ENCODE data around the gene ADAMTS15. TPM values are rescaled to one million over a fixed set of nuclear protein-coding genes. Genes with fewer than 3 reads are reported as not detected.

ADAMTS15 gene
- total RNA-seq, 1 donor from 2014 or later: 13.8 TPM

DNA sequence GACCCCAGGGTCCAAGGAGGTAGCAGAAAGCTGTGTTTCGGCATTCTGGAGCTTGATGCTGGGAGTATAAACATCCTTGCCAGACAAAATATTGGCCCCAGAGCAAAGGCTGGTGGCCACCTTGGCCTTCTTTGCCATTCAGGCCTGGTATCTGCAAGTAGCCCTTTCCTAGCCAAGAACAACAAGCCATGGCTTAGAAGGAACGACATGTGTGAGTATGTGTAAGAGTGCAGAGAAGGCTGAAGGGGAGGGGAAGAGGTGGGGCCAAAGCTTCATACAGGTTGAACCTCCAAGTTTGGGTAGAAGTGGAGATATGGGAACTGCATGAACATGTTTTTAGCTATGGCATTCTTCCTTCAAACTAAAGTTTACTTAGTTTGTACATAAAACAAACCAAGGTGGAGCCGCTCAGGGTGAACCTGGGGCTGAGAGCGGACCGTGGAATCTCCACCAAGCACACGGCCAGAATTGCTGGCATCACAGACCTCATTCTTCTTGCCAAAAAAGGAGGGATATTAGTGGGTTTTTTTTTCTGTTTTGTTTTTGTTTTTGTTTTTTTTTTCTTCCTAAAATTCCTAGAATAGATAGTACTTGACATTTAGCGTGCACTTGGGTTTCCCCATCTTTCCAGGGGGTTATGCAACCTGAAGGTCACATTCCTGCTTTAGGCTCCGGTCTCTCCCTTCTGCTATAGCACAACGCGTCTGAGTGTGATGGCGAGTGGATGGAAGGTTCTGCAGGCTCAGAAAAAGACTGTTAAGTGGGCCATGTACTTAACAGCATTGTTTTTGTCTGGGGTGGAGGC, 70.9 kb downstream of the ADAMTS15 start:
- H3K4me1 Mint-ChIP-seq (ENCODE audit: low read depth, unreplicated experiment): peaks cover 31% of the 10 kb centered on the region
- peaks cover 2% of the 10 kb centered on the region for H3K36me3 Mint-ChIP-seq (ENCODE audit: low read depth, unreplicated experiment)
- H2AFZ ChIP-seq (ENCODE audit: low read depth, low read length): no peak overlapping the region
- no peaks in the 10 kb centered on the region for H4K20me1 ChIP-seq (ENCODE audit: insufficient read depth, low read length)
- no peaks in the 10 kb centered on the region for H3K79me2 ChIP-seq (ENCODE audit: insufficient read depth, low read length)
- no peak overlapping the region for H3K4me3 Mint-ChIP-seq (ENCODE audit: unreplicated experiment)
- H3K36me3 ChIP-seq (ENCODE audit: insufficient read depth, low read length): no peaks in the 10 kb centered on the region
- no peaks in the 10 kb centered on the region for H3K9me3 ChIP-seq (ENCODE audit: insufficient read depth, low read depth, low read length)
- H3K27ac ChIP-seq (ENCODE audit: low read depth, low read length): no peak overlapping the region
- FAIRE-seq: no peak
- H3K9me3 Mint-ChIP-seq (ENCODE audit: unreplicated experiment): peaks cover 4% of the 10 kb centered on the region
- H3K27me3 Mint-ChIP-seq (ENCODE audit: low read depth, unreplicated experiment): peaks cover 11% of the 10 kb centered on the region
- TF ChIP-seq, protein P1, sequence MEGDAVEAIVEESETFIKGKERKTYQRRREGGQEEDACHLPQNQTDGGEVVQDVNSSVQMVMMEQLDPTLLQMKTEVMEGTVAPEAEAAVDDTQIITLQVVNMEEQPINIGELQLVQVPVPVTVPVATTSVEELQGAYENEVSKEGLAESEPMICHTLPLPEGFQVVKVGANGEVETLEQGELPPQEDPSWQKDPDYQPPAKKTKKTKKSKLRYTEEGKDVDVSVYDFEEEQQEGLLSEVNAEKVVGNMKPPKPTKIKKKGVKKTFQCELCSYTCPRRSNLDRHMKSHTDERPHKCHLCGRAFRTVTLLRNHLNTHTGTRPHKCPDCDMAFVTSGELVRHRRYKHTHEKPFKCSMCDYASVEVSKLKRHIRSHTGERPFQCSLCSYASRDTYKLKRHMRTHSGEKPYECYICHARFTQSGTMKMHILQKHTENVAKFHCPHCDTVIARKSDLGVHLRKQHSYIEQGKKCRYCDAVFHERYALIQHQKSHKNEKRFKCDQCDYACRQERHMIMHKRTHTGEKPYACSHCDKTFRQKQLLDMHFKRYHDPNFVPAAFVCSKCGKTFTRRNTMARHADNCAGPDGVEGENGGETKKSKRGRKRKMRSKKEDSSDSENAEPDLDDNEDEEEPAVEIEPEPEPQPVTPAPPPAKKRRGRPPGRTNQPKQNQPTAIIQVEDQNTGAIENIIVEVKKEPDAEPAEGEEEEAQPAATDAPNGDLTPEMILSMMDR (IDR thresholded peaks at IDR 0.05; ENCODE audit: insufficient read depth, low read depth, low read length): no peak
- TF ChIP-seq EZH2 (IDR thresholded peaks at IDR 0.05; ENCODE audit: insufficient read depth, low read length): no peak
- no peak overlapping the region for H3K4me3 ChIP-seq (ENCODE audit: insufficient read depth, low read depth, low read length)
- H3K27me3 ChIP-seq (ENCODE audit: insufficient read depth, low read length): no peaks in the 10 kb centered on the region
- no peak overlapping the region for H3K27ac Mint-ChIP-seq (ENCODE audit: unreplicated experiment)
- peaks cover 25% of the 10 kb centered on the region for H3K4me1 ChIP-seq (ENCODE audit: insufficient read depth, low read length)
- no peak for DNase-seq (ENCODE audit: low read depth)
- H3K4me2 ChIP-seq (ENCODE audit: low read length): no peak overlapping the region
- no peak overlapping the region for H3K9ac ChIP-seq (ENCODE audit: low read length)

GRCh38 chr11:130520271-130520671, 71.8 kb downstream of the ADAMTS15 start:
- H3K27me3 ChIP-seq (ENCODE audit: insufficient read depth, low read length): no peaks in the 10 kb centered on the region
- peaks cover 6% of the 10 kb centered on the region for H3K27me3 Mint-ChIP-seq (ENCODE audit: low read depth, unreplicated experiment)
- no peaks in the 10 kb centered on the region for H4K20me1 ChIP-seq (ENCODE audit: insufficient read depth, low read length)
- no peak overlapping the region for H3K9ac ChIP-seq (ENCODE audit: low read length)
- peaks cover 28% of the 10 kb centered on the region for H3K4me1 Mint-ChIP-seq (ENCODE audit: low read depth, unreplicated experiment)
- no peak overlapping the region for H3K4me3 Mint-ChIP-seq (ENCODE audit: unreplicated experiment)
- no peaks in the 10 kb centered on the region for H3K9me3 ChIP-seq (ENCODE audit: insufficient read depth, low read depth, low read length)
- DNase-seq (ENCODE audit: low read depth) (no peak), FAIRE-seq (no peak)
- peaks cover 25% of the 10 kb centered on the region for H3K4me1 ChIP-seq (ENCODE audit: insufficient read depth, low read length)
- H2AFZ ChIP-seq (ENCODE audit: low read depth, low read length): no peak overlapping the region
- peaks cover 2% of the 10 kb centered on the region for H3K36me3 Mint-ChIP-seq (ENCODE audit: low read depth, unreplicated experiment)
- H3K79me2 ChIP-seq (ENCODE audit: insufficient read depth, low read length): no peaks in the 10 kb centered on the region
- TF ChIP-seq EZH2 (IDR thresholded peaks at IDR 0.05; ENCODE audit: insufficient read depth, low read length): no peak
- TF ChIP-seq, protein P1 (IDR thresholded peaks at IDR 0.05; ENCODE audit: insufficient read depth, low read depth, low read length): no peak
- no peak overlapping the region for H3K4me3 ChIP-seq (ENCODE audit: insufficient read depth, low read depth, low read length)
- peaks cover 4% of the 10 kb centered on the region for H3K9me3 Mint-ChIP-seq (ENCODE audit: unreplicated experiment)
- H3K4me2 ChIP-seq (ENCODE audit: low read length): no peak overlapping the region
- no peak overlapping the region for H3K27ac ChIP-seq (ENCODE audit: low read depth, low read length)
- no peak overlapping the region for H3K27ac Mint-ChIP-seq (ENCODE audit: unreplicated experiment)
- no peaks in the 10 kb centered on the region for H3K36me3 ChIP-seq (ENCODE audit: insufficient read depth, low read length)
